HAP-1 (cell line): ENCODE results near the gene ERFE.

Experiments used
- DNase-seq, 2 experiments: peaks; one replicate each; pipeline ENCODE4 v3.0.0-alpha.2; 2016 to 2020; ENCODE audit warnings: low spot score in 2 of 2
- H3K27me3 ChIP-seq: fragments of 250-450 bp; sonication (Bioruptor Pico); 2 replicates; pipeline ENCODE4 v1.5.1; 2020; ENCODE audit warnings: low read depth, mild to moderate bottlenecking, moderate library complexity
- H3K36me3 ChIP-seq: fragments of 250-450 bp; sonication (Bioruptor Pico); replicated peaks from 2 replicates; pipeline ENCODE4 v1.5.1; 2020; ENCODE audit warnings: mild to moderate bottlenecking
- H3K4me1 ChIP-seq: fragments of 250-450 bp; sonication (Bioruptor Pico); 2 replicates; pipeline ENCODE4 v1.5.1; 2020; ENCODE audit warnings: mild to moderate bottlenecking
- H3K4me3 ChIP-seq: fragments of 250-450 bp; sonication (Bioruptor Pico); 2 replicates; pipeline ENCODE4 v1.5.1; 2020; ENCODE audit warnings: mild to moderate bottlenecking, moderate library complexity
- H3K9me3 ChIP-seq: fragments of 250-450 bp; sonication (Bioruptor Pico); 2 replicates; pipeline ENCODE4 v1.5.1; 2020; ENCODE audit warnings: mild to moderate bottlenecking, moderate library complexity
- in situ Hi-C: fragments of 300-500 bp; cut with MboI; formaldehyde crosslinking; loops from 3 replicates; pipeline ENCODE4 v1.14.3; 2020; ENCODE audit warnings: low sequenced_read_pairs, inconsistent platforms, mixed read lengths

ERFE gene

DNA sequence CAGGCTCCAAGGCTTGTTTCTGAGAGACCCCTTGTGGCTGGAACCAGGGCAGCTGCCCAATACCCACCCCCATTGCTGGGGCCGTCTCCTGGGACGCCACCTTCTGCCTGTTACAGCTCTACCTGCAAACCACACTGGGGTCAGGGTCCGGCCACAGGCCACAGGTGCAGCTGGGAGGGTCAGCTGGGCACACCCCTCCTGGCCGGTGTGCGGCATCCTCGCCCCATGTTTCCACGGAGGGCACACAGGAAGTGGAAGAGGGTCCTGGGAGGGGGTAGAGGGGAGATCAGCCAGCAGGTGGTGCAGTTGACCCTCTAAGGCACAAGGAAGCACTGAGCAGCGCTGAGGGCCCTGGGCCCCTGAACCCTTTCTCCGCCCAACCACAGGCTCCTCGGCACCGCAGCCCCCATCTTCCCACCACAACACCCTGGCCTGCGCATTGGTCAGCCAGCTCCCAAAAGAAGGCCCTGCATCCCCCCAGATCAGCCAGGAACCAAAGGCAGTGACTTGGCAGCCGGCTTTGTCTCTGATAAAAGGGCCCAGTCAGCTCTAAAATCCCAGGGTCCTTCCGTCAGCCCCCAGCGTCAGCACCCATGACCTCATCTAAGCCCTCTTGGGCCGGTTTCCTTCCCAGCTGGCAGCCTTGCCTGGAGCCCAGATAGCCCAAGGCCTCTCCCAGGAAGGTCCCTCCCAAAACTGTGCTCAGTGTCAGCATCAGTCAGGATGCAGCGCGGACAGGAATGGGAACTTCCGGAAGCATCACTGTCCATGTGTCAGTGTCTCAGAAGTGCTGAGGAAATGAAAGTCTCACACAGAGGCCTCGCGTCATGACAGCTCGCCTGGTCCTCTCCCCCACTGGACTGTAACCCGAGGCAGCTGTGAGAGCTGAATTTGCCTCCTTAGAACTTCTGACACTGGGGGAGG, 1.7 kb downstream of the ERFE start:
- in situ Hi-C loops: no loop called here
- Histone ChIP-seq H3K9me3 (no peaks in the 10 kb centered on the region), H3K4me3 (peak overlapping the region; percentile 48), H3K4me1 (peaks cover 5% of the 10 kb centered on the region; the same call in 1 of the 2 replicates), H3K27me3 (no peaks in the 10 kb centered on the region), H3K36me3 (no peaks in the 10 kb centered on the region)
- peak in 1 of 2 experiments; percentile 47 for DNase-seq

DNA sequence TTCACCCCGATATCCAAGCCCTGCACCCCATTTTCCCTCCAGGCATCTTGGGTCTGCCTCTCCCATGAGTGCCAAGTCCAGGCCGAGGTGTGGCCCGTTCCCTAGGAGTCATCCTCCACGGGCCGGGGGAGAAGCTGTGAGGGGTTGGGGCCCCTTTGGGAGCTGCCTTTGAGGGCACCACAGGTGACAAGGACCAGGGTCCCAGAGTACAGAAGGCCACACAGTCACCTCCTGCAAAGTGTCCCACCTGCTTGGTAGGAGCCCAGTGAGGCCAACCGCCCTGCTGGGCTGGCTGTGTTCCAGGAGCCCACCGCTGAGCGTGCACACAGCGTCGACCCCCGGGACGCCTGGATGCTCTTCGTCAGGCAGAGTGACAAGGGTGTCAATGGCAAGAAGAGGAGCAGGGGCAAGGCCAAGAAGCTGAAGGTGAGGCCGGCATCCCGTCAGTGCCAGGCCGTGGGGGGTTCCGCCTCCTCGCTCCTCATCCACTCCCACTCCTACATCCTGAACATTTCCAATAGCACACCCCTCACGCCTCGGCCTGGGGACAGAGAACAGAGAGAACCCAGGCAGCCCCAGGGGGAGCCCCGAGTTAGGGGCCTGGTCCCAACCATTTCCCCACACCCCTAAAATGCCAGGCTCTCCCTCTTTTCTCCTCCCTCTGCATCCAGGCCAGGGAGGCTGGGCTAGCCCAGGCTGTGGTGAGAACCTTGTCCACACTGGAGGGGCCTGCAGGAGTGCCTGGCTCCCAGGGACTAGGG, 2.7 kb downstream of the ERFE start:
- in situ Hi-C loops: no loop called here
- Histone ChIP-seq H3K27me3 (no peaks in the 10 kb centered on the region), H3K9me3 (no peaks in the 10 kb centered on the region)

DNA sequence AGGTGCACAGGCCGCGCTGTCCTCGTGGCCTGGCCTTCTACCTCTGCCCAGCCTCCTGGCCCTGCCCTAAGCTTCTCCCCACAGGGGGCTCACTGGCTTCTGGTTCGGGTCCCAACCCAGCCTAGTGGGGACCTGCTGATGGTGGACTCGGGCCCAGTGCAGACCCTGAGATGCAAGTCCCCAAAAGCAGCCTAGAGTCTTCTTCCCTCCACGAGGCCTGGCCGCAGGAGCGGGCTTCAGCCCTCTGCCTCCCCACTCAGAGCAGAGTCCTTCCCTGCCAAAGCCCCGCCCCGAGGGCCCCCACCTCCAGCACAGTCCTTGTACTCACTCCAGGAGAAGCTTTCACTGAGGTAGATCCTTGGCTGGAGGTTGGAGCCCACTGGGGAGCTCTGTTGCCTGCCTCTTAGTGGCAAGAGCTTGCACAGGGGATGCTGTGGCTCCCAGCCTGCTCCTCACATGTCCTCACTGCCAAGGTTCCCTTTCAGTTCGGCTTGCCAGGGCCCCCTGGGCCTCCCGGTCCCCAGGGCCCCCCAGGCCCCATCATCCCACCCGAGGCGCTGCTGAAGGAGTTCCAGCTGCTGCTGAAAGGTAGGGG, 3.6 kb downstream of the ERFE start:
- in situ Hi-C loops: no loop called here
- H3K4me1 ChIP-seq: peaks cover 5% of the 10 kb centered on the region; the same call in 1 of the 2 replicates
- DNase-seq: no peak
- no peaks in the 10 kb centered on the region for H3K27me3 ChIP-seq
- H3K4me3 ChIP-seq: no peak overlapping the region
- H3K9me3 ChIP-seq: no peaks in the 10 kb centered on the region
- H3K36me3 ChIP-seq: peaks cover 4% of the 10 kb centered on the region; the same call in 1 of the 2 replicates

More for the DNA sequence above, 2.7 kb downstream of the ERFE start:
- Histone ChIP-seq H3K4me1 (peaks cover 5% of the 10 kb centered on the region; the same call in 1 of the 2 replicates), H3K4me3 (no peak overlapping the region), H3K36me3 (peaks cover 2% of the 10 kb centered on the region; the same call in 1 of the 2 replicates)
- DNase-seq: no peak

DNA sequence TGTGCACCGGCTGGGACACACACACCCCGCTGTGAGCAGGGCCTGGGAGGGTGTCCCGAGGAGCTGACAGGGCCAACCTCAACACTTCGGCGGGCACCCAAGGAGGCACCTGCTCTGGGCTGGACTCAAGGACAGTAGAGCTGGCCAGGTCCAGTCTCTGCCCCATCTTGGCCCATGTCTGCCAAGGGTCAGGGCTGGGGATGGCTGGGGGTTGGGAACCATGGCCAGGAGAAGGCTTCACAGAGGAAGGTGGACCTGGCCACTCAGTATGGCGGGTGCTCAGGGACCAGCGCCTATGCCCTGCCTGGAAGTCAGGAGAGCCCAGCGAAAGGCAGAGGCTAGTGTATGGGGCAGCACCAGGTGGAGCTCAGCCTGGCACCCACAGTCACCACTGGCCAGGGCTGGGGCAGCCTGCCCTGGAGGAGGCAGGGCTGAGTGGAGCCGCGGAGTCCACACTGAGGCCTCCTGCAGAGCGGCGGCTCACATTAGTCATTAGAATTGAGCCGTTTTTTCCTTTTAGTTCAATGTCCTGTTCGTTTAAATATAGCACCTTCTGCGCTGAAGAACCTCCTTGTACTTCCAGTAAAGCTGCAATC, 4.2 kb downstream of the ERFE start:
- H3K27me3 ChIP-seq: no peaks in the 10 kb centered on the region
- in situ Hi-C loops: no loop called here
- peaks cover 10% of the 10 kb centered on the region; the same call in 1 of the 2 replicates for H3K36me3 ChIP-seq
- no peak for DNase-seq
- H3K4me1 ChIP-seq: peaks cover 5% of the 10 kb centered on the region; the same call in 1 of the 2 replicates
- no peaks in the 10 kb centered on the region for H3K9me3 ChIP-seq
- no peak overlapping the region for H3K4me3 ChIP-seq

DNA sequence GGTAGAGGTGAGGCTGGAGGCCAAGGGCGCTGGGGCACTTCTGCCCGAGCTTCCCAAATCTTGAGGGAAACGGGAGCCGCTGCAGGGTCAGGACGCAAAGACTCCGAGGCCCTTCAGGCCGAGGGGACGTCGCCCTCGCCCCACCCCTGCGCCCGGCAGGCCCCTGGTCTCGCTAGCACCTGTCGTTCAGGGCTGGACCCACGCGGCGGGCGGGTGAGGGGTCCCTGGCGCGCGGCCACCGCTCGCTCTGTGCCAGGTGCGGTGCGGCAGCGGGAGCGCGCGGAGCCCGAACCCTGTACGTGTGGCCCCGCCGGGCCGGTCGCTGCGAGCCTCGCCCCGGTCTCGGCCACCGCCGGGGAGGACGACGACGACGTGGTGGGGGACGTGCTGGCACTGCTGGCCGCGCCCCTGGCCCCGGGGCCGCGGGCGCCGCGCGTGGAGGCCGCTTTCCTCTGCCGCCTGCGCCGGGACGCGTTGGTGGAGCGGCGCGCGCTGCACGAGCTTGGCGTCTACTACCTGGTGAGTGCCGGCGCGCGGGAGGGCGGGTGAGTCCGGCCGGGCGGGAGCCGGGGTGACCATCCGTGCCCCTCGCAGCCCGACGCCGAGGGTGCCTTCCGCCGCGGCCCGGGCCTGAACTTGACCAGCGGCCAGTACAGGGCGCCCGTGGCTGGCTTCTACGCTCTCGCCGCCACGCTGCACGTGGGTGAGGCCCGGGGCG, 4.9 kb downstream of the ERFE start:
- Histone ChIP-seq H3K9me3 (no peaks in the 10 kb centered on the region), H3K4me1 (peaks cover 5% of the 10 kb centered on the region), H3K4me3 (no peak overlapping the region), H3K27me3 (no peaks in the 10 kb centered on the region), H3K36me3 (peaks cover 17% of the 10 kb centered on the region; the same call in 1 of the 2 replicates)
- in situ Hi-C loops: no loop called here
- no peak for DNase-seq

DNA sequence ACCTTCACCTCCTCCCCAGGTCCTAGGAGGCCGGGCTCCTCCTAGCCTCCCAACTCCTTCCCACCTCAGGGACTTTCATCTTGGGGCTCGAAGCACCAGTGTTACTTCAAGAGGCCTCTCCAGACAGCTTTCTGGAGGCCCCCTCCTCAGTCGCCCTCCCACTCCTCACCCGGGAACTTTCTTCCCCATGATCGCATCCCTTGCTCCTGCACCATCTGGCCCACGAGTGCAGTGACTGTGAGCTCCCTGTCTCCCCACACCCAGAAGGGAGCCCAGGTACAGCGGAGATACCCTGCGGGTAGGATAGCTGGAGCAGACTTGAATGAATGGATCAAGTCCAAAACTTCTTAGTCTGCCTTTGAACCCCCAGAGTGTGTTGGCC, 6.1 kb downstream of the ERFE start:
- Histone ChIP-seq H3K27me3 (no peaks in the 10 kb centered on the region), H3K9me3 (no peaks in the 10 kb centered on the region), H3K4me3 (no peak overlapping the region), H3K36me3 (peaks cover 24% of the 10 kb centered on the region), H3K4me1 (peaks cover 13% of the 10 kb centered on the region)
- in situ Hi-C loops: no loop called here
- no peak for DNase-seq

DNA sequence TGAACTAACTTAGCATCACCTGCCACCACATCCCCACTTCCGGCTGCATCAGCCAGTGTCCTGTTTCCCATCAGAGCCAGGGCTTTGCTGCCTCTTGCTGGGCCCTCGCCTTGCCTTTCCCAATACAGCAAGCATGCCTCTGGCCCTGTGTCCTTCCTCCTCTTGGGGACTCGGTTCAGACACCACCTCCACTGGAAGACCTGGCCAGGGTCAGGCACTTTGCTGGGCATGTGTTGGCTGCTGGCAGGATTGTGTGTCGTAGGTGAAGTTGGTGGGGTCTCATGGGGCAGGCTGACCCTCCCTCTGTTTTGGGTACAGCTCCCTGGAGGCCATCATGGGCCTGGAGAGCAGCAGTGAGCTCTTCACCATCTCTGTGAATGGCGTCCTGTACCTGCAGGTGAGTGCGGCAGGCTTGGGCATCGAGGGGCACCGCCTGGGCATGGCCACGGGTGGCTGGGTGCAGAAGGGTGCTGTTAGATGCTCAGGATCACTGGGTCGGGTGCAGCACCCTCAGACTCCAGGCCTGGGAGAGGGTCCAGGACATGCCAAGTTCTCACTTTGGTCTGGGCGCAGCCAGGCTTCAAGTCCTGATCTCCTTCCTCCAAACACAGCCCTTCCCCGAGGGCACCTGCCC, 6.6 kb downstream of the ERFE start:
- DNase-seq: no peak
- Histone ChIP-seq H3K27me3 (no peaks in the 10 kb centered on the region), H3K9me3 (no peaks in the 10 kb centered on the region), H3K4me1 (peaks cover 18% of the 10 kb centered on the region), H3K36me3 (peaks cover 29% of the 10 kb centered on the region), H3K4me3 (no peak overlapping the region)
- in situ Hi-C loops: no loop called here

DNA sequence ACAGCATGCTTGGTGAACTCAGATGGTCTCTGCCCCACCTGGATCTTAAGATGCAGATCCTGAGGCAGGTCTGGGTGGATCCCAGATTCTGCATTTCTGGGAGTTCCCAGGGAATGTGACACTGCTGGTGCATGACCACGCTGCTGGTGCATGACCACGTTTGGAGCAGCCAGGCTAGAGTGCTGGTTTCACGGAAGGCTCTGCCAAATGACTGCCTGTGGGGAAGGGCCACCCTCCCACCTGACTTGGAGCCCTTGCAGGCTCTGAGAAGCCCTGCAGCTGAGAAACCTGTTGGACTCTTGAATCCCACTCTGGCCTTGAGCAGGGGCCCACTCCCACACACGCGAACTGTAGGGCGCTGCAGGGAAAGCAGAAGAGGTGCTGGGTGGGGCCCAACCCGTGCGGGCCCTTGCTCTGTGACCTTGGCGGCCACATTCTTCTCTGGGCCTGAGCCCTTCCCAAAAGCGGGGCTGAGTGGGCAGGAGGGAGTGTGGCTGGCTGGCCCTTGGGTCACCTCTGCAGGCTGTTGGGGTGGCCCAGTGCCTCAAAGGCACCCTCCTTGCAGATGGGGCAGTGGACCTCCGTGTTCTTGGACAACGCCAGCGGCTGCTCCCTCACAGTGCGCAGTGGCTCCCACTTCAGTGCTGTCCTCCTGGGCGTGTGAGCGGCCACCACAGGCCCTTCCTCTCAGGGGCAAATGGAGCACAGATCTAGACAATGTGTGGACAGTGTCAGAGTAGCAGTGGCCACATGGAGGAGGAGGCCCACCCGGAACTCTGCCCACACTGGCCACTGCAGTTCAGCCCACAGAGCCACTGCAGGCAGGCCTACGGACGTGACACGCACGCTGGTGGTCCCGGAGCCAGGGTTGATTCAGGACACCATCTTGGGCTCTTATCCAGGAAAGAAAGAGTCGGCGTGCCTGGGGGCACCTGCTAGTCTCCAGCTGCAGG, 7.9 kb downstream of the ERFE start:
- H3K9me3 ChIP-seq: no peaks in the 10 kb centered on the region
- no peak for DNase-seq
- no peak overlapping the region for H3K4me3 ChIP-seq
- no peaks in the 10 kb centered on the region for H3K27me3 ChIP-seq
- peaks cover 19% of the 10 kb centered on the region for H3K4me1 ChIP-seq
- peaks cover 36% of the 10 kb centered on the region for H3K36me3 ChIP-seq
- in situ Hi-C loops: no loop called here

DNA sequence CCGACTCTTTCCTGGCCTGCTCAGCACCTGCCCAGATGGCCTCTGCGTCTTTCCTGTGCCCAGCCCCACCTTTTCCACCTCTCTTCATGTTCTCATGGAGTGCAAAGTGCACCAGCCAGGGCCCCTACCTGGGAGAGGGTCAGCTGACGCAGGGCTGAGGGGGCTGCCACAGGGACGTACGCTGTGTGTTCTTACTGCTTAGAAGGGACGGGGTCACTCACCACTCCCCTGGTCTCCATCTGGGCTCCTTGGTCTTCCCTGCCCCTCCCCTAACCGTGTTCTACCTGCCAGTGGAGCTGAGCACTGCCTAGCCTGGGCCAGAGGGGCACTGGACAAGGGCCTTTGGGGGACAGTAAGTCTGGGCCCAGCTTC, 8.6 kb downstream of the ERFE start:
- Histone ChIP-seq H3K9me3 (no peaks in the 10 kb centered on the region), H3K36me3 (peaks cover 41% of the 10 kb centered on the region), H3K4me3 (no peak overlapping the region), H3K4me1 (peaks cover 19% of the 10 kb centered on the region), H3K27me3 (no peaks in the 10 kb centered on the region)
- no peak for DNase-seq
- in situ Hi-C loops: no loop called here

DNA sequence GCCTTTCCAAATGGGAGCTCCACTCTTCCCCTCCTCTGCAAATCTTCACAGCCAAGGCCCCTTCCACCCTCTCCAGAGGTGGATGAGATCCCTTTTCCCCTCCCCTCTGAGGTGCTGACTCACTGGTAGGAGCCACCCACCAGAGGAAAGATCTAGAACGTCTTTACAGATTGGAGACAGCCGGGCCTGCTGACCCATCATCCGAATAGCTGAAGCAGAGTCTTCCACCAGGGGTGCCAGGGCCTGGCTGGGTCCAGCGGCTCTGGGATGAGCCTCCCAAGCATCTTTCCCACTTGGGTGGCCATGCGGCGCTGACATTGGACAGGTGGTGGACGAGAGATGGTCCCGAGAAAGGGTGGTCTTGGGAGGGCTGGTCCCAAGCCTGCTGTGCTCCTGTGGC, 9.0 kb downstream of the ERFE start:
- H3K4me3 ChIP-seq: no peak overlapping the region
- DNase-seq: no peak
- peaks cover 19% of the 10 kb centered on the region for H3K4me1 ChIP-seq
- H3K27me3 ChIP-seq: no peaks in the 10 kb centered on the region
- H3K36me3 ChIP-seq: peaks cover 45% of the 10 kb centered on the region
- in situ Hi-C loops: no loop called here
- H3K9me3 ChIP-seq: no peaks in the 10 kb centered on the region

DNA sequence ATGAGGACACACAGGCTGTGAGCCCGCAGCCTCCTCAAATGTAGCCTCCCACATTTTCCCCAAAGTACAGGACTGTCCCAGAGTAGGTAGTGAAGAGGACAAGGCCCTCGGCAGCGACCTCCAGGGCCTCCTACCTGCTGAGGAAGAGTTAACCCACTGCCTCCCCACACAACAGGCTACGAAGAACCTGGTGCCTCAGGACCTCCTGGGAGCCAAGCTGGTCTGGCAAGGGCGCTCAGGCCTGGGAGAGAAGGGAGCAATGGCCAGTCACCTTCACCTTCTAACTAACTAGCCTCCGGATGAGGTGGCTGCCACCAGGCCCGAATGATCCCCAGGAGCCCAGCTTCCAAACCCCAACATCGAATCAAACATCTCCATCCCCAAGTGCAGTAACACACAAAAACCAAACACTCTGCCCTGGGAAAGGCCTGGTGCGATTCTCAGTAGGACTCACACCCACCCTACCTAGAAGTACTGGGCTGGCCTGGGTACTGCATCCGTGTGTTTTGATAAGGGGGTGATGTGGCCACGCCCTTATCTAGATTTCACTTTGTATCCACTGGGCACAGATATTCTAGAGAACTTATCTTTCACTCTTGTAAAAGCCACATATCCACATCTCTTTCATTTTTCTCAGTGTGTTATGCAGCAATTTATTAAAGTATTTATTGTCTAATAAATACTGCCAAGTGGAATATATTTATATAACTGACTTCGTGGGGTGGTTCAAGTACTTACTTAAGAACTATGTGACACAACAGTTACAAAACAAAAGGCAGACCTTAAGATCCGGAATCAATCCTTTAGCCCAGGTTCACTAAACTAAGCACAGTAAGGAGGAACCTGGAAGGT, 9.7 kb downstream of the ERFE start:
- Histone ChIP-seq H3K36me3 (peaks cover 52% of the 10 kb centered on the region), H3K9me3 (no peaks in the 10 kb centered on the region), H3K4me1 (peaks cover 19% of the 10 kb centered on the region), H3K27me3 (no peaks in the 10 kb centered on the region), H3K4me3 (no peak overlapping the region)
- no peak for DNase-seq
- in situ Hi-C loops: no loop called here
